NOMO-1 treated with dmso at 0.1 percent for 144 hours (cell line): Measurements from ENCODE around the gene NACC2.
A peak's percentile ranks its signal among the peaks of the same experiment; 100 is the strongest.
"Not testable (repeated sequence)": the region's sequence is repeated elsewhere in the genome, so short reads cannot be mapped to it uniquely, and the experiment has no call there.

Source experiments
- DNase-seq: peaks from one replicate; lab custom pipeline; 2025; ENCODE audit not compliant: unreplicated experiment; lab: John Stamatoyannopoulos, UW

NACC2 gene

GRCh38 chr9:136047775-136048559 is 47.1 kb downstream of the NACC2 start:
- no peak for DNase-seq

DNA sequence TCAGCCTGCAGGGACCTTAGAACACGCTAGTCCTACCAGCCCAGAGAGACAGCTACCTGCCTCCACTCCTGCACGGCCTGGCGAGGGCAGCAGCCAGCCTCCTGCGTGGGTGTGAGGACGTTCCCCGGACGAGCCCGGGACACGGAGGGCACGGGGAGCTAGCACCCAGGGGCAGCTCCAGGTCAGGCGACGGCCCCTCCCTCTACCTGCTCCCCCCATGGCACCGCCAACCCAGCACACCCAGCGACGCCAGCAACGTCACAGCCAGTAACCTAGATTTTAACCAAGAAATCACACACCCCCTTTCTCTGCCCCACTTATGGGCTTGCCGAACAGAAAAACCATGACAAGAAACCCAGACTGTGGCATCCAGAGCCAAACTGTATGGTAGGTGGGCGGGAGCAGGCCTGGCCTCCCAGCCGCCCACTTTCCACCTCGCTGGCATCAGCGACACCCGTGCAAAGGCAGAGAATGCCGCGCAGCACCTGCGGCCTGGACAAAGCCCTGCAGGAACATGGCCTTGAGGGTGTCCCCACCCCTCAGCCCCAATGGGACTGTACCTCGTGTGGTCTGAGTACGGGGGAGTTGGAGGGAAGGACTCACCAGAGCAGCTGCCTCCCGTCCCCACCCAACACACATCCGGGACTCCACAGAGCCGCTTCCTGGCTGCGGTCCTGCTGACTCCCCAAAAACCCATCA is 47.9 kb downstream of the NACC2 start:
- DNase-seq: no peak

GRCh38 chr9:136046554-136046920 is 48.6 kb downstream of the NACC2 start:
- no peak for DNase-seq

GRCh38 chr9:136045595-136046553 is 49.2 kb downstream of the NACC2 start:
- peak; percentile 90 for DNase-seq

DNA sequence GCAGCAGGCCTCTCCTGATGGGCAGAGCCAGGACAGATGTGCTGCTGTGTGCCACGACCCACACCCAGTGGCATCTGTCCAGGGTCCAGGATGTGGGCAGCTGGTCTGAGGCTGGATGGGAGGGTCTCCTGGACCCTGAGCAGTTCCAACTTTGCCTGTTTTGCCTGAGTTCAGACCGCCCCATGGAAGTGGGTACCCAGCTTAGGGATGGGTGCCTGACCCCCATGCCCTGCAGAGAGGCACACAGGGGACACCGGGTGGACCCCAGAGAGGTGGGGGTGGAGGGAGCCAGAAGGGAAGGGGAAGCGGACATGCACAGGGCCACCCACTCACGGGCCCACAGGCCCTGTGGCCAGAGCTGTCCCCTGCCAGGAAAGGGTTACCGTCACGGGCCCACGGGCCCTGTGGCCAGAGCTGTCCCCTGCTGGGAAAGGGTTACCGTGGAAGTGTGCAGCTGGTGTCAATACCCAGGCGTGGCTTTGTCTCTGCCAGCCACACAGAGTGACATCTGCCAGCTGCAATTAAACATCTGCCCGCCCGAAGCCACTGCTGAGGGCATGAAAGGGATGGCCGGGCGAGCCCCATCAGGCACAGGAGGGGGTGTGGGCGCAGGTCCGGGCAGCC is 50.0 kb downstream of the NACC2 start:
- DNase-seq: no peak

DNA sequence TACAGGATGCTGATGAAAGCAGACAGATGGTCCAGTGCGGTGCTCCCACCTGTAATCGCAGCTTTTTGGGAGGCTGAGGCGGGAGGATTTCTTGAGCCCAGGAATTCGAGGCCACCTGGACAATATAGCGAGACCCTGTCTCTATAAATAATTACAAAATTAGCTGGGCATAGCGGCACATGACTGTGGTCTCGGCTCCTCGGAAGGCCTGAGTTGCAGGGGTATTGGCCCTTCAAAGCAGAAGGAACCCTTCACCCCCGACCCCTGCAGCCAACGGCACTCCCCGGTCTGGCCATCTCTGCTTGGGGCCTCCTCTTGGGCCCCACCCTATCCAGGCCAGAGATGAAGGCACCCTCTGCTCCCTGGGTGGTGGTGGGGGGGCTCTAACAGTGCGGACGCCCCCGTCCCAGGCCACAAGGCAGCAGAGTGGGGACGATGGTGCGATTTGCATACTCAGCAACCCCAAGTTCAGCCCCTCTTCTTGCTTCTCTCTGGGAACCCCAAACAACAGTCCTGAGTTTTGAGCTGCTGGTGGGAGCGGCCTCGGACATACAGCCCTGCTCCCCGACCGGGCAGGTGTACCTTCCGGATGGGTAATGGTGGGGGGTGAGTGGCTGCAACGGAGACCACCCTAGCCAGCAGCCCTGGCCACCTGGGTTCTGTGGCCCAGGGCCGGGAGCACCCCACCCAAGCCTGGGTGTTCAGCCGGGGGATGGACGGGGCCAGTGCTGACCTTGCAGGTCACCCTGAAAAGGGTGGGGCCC is 50.7 kb downstream of the NACC2 start:
- no peak for DNase-seq

- no peak for DNase-seq
Observed at GRCh38 chr9:136043441-136043991, 51.6 kb downstream of the NACC2 start.

GRCh38 chr9:136042541-136042940 is 52.5 kb downstream of the NACC2 start:
- no peak for DNase-seq

- DNase-seq: not testable (repeated sequence)
Observed at GRCh38 chr9:136040848-136041247, 54.2 kb downstream of the NACC2 start.

GRCh38 chr9:136039488-136039887 is 55.6 kb downstream of the NACC2 start:
- no peak for DNase-seq

- no peak for DNase-seq
Observed at GRCh38 chr9:136036848-136037247, 58.2 kb downstream of the NACC2 start.

GRCh38 chr9:136036050-136036449 is 59.0 kb downstream of the NACC2 start:
- no peak for DNase-seq

DNA sequence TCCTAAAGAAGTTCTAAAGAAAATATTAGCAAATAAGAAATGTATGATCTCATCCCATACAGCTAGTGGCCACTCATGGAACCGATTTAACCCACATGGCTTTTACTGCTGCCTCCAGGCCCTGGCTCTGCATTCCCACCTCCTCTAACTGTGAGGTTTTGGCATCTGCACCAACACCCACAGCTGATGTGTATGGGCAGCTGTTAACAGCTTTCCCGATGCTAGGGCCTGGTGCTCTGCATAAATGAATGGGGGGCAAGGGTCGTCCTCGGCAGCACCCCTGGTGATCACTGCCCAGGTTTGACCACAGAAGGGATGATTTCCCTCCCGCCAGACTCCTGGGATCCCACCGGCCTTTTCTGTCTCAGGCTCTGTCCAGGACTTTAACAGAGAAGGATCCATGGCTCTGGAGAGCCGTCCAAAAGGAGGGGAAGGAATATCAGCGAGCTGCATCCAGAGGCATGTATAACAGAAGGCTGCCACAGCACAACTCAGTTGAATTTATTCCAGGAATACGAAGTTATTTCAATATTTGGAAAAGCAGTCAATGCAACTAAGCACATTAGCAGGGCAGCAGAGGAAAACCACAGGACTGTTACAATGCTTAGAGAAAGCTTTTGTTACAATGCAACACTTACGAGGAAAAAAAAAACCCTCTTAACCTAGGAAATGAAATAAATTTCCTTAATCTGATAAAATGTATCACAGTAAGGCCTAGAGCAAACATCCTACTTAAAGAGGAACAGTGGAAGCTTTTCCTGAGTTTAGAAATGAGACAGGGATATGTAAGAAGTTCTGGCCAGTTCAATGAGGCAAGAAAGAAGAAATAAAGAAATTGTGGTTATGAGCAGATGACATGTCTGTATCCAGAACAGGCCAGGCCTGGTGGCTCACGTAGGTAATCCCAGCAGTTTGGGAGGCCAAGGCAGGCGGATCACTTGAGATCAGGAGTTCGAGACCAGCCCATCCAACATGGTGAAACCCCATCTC is 63.1 kb downstream of the NACC2 start:
- no peak for DNase-seq

DNA sequence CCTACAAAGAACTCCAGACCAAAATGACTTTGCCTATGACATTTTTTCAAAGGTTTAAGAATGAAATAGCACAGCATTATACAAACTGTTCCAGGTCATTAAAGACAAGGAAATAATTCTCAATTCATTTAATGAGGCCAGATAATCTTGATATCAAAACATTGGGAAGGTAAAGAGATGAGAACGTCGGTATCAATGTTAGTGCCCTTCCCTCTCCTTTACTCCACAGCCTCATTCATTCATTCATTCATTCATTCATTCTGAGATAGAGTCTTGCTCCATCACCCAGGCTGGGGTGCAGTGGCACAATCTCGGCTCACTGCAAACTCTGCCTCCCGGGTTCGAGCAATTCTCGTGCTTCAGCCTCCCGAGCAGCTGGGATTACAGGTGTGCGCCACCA is 64.0 kb downstream of the NACC2 start:
- no peak for DNase-seq

GRCh38 chr9:136029556-136029955 is 65.5 kb downstream of the NACC2 start:
- no peak for DNase-seq

GRCh38 chr9:136028760-136029470 is 66.2 kb downstream of the NACC2 start:
- DNase-seq: no peak

GRCh38 chr9:136026943-136027289 is 68.2 kb downstream of the NACC2 start:
- DNase-seq: not testable (repeated sequence)

DNA sequence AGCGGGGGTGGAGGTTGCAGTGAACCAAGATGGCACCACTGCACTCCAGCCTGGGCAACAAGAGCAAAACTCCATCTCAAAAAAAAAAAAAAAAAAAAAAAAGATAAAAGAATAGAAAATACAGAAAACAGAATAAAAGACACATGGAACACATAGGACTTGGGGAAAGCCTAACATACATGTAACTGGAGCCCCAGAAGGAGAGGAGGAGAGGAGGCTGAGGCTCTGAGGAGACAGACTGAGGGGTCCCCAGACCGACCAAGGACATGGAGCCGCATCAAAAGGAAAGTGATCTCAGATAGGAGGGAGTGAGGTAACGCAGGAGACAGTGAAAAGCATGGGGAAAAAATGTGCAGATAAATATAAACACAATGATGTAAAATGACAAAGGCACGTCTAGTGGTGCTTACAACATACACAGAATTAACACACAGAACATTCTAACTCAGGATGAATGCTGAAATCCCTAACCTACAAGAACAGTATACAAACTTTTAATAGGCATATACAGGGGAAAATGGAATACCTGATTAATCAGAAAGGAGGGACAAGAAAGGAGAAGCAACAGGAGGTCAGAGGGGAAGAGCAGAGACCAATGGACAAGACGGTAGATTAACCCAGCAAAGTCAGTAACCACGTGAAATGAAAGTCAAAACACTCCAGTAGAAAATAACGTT is 68.7 kb downstream of the NACC2 start:
- DNase-seq: no peak
